Measurements from ENCODE around the gene ADCY3. TPM values are rescaled to one million over a fixed set of nuclear protein-coding genes. Genes with fewer than 3 reads are reported as not detected.

ADCY3 gene
- total RNA-seq (2014; rRNA removed; shearing (Covaris generic)) (42.9 and 47.4 TPM in 2 replicates), polyA plus RNA-seq (2016; fragmentation: Nextera tagmentation; extraction: Ambion mirVana) (9.1 and 11.6 TPM in 2 replicates)

DNA sequence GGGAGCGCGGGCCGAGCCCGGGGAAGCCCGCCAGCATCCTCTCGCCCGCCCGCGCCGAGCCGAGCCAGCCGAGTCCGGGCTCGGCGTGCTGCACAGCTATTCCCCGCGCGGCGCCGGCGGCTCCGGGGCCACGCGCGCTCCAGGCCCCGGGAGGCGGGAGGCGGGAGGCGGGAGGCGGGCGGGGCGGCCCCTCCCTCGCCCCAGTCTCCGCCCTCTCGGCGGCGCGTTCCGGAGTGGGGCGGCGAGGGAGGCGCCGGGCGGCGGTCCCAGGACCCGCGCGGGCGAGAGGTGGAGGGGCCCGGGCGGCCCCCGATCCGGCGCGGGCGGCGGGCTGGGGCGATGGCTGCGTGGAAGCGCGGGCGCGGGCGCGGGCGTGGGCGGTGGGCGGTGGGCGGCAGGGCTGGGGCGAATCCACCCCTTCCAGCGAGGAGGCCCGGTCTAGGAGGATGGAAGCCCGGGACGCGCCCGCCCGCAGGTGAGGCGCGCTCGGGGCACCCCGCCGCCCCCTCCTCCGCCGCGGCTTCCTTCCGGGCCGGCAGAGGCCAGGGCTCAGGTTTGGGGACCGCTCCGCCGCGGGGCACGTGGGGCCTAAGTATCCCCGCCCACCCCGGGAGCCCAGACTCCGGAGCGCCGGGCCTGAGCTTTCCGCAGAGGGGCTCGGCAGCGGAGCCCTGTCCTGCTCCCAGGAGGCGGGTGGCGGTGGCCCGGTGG, at the start of gene ADCY3:
Gene ADCY3 (minus strand): TSS at position 140 of the 711 bp plus-strand sequence. CDS start 1,250 bp downstream, outside the sequence.
- in situ Hi-C loops (cut with MboI): no loop called here
- no peaks in the 10 kb centered on the region for H3K9me3 ChIP-seq (ENCODE audit: low read depth)
- no peaks in the 10 kb centered on the region for H3K36me3 ChIP-seq (ENCODE audit: low read depth)
- DNase-seq: peak; percentile 78
- H3K79me2 ChIP-seq (ENCODE audit: insufficient read depth): peaks cover 21% of the 10 kb centered on the region
- TF ChIP-seq EZH2phosphoT487 (IDR thresholded peaks at IDR 0.05; ENCODE audit: insufficient read depth, low read depth): no peak
- TF ChIP-seq EZH2 (IDR thresholded peaks at IDR 0.05; ENCODE audit: insufficient read depth, poor library complexity, severe bottlenecking): no peak
- peak within 1 kb of the TSS; percentile 84 for H3K9ac ChIP-seq
- H3K27ac ChIP-seq: no peak within 1 kb of the TSS
- peak within 1 kb of the TSS; percentile 82 for H3K4me2 ChIP-seq (ENCODE audit: unreplicated experiment)
- peaks cover 6% of the 10 kb centered on the region; the same call in 1 of the 2 replicates for H3K4me1 ChIP-seq (ENCODE audit: insufficient read depth)
- no peaks in the 10 kb centered on the region for H4K20me1 ChIP-seq (ENCODE audit: insufficient read depth)
- 0 out of 2 replicates have a peak, but pooled peaks cover 5% of the 10 kb centered on the region for H3F3A ChIP-seq (ENCODE audit: insufficient read depth)
- 1 to 7% methylated on average over 10 to 71 of the region's 103 CpGs for WGBS, 2 experiments (ENCODE audit: low coverage in 1 of 2, low lambda C conversion rate in 2 of 2, missing lambda C conversion rate in 2 of 2)
- H3K4me3 ChIP-seq: peak within 1 kb of the TSS; percentile 80
- H3K27me3 ChIP-seq (replicated peaks; ENCODE audit: insufficient read depth): no peaks in the 10 kb centered on the region
- no peaks in the 10 kb centered on the region for H3K9me2 ChIP-seq (ENCODE audit: insufficient read depth)
- peak within 1 kb of the TSS; percentile 94 for H2AFZ ChIP-seq

GRCh38 chr2:24969784-24970183, 49.7 kb upstream of the ADCY3 start:
- 0 out of 2 replicates have a peak, but pooled peaks cover 13% of the 10 kb centered on the region for H3K36me3 ChIP-seq (ENCODE audit: low read depth)
- in situ Hi-C loops (cut with MboI): loop anchor here (25.0 kb wide), 1 partner anchor 557 kb away; no protein-coding TSS in a partner anchor

GRCh38 chr2:24961903-24962302, 41.9 kb upstream of the ADCY3 start:
- no peak overlapping the region for H3K9ac ChIP-seq
- H3K27ac ChIP-seq: no peak overlapping the region
- no peak overlapping the region for H2AFZ ChIP-seq
- peaks cover 32% of the 10 kb centered on the region; the same call in 1 of the 2 replicates for H3K36me3 ChIP-seq (ENCODE audit: low read depth)
- H3F3A ChIP-seq (ENCODE audit: insufficient read depth): no peaks in the 10 kb centered on the region
- no peak for DNase-seq
- H3K79me2 ChIP-seq (ENCODE audit: insufficient read depth): no peaks in the 10 kb centered on the region
- no peaks in the 10 kb centered on the region for H3K9me2 ChIP-seq (ENCODE audit: insufficient read depth)
- no peaks in the 10 kb centered on the region for H3K4me1 ChIP-seq (ENCODE audit: insufficient read depth)
- H3K4me3 ChIP-seq: no peak overlapping the region
- H3K27me3 ChIP-seq (replicated peaks; ENCODE audit: insufficient read depth): no peaks in the 10 kb centered on the region
- in situ Hi-C loops (cut with MboI): loop anchor here (25.0 kb wide), 1 partner anchor 550 kb away; no protein-coding TSS in a partner anchor
- no peaks in the 10 kb centered on the region for H4K20me1 ChIP-seq (ENCODE audit: insufficient read depth)
- H3K9me3 ChIP-seq (ENCODE audit: low read depth): no peaks in the 10 kb centered on the region
- no peak overlapping the region for H3K4me2 ChIP-seq (ENCODE audit: unreplicated experiment)
- 96 to 100% methylated on average over 1 of the region's 1 CpG for WGBS, 2 experiments (ENCODE audit: low coverage in 1 of 2, low lambda C conversion rate in 2 of 2, missing lambda C conversion rate in 2 of 2)
- TF ChIP-seq EZH2 (IDR thresholded peaks at IDR 0.05; ENCODE audit: insufficient read depth, poor library complexity, severe bottlenecking) (no peak), EZH2phosphoT487 (IDR thresholded peaks at IDR 0.05; ENCODE audit: insufficient read depth, low read depth) (no peak)

More at GRCh38 chr2:24969784-24970183, 49.7 kb upstream of the ADCY3 start:
- Histone ChIP-seq H3K9ac (no peak overlapping the region), H3K9me3 (ENCODE audit: low read depth) (no peaks in the 10 kb centered on the region), H3K27me3 (replicated peaks; ENCODE audit: insufficient read depth) (no peaks in the 10 kb centered on the region), H2AFZ (no peak overlapping the region), H3K4me3 (no peak overlapping the region), H3K4me1 (ENCODE audit: insufficient read depth) (peaks cover 7% of the 10 kb centered on the region; the same call in 1 of the 2 replicates), H3K9me2 (ENCODE audit: insufficient read depth) (no peaks in the 10 kb centered on the region), H3K4me2 (ENCODE audit: unreplicated experiment) (no peak overlapping the region), H3F3A (ENCODE audit: insufficient read depth) (peaks cover 9% of the 10 kb centered on the region; the same call in 1 of the 2 replicates), H4K20me1 (ENCODE audit: insufficient read depth) (no peaks in the 10 kb centered on the region), H3K27ac (no peak overlapping the region), H3K79me2 (ENCODE audit: insufficient read depth) (peaks cover 49% of the 10 kb centered on the region)
- DNase-seq: peak; percentile 26
- TF ChIP-seq EZH2 (IDR thresholded peaks at IDR 0.05; ENCODE audit: insufficient read depth, poor library complexity, severe bottlenecking): no peak
- no peak for TF ChIP-seq EZH2phosphoT487 (IDR thresholded peaks at IDR 0.05; ENCODE audit: insufficient read depth, low read depth)
- 42 to 62% methylated on average over 1 of the region's 1 CpG for WGBS, 2 experiments (ENCODE audit: low coverage in 1 of 2, low lambda C conversion rate in 2 of 2, missing lambda C conversion rate in 2 of 2)

DNA sequence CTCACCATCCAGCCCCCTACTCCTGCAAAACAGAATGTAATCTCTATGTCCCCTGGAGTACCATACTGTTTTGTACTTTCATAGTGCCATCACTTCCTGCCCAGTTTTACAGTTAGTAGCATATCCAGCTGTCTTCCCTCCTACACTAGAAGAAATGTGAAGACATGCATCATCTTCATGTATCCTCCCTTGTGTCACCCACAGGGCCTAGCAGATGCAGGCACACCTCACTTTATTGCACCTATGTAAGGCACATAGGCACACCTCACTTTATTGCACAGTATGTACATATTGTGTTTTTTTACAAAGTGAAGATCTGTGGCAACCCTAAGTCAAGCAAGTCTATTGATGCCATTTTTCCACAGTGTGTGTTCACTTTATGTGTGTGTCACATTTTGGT, 39.7 kb upstream of the ADCY3 start:
- Histone ChIP-seq H3K27ac (no peak overlapping the region), H3K36me3 (ENCODE audit: low read depth) (peaks cover 41% of the 10 kb centered on the region), H3K79me2 (ENCODE audit: insufficient read depth) (no peaks in the 10 kb centered on the region), H3K9ac (no peak overlapping the region), H3K4me2 (ENCODE audit: unreplicated experiment) (no peak overlapping the region), H3F3A (ENCODE audit: insufficient read depth) (no peaks in the 10 kb centered on the region), H3K4me3 (no peak overlapping the region), H3K9me3 (ENCODE audit: low read depth) (no peaks in the 10 kb centered on the region), H3K27me3 (replicated peaks; ENCODE audit: insufficient read depth) (no peaks in the 10 kb centered on the region), H2AFZ (no peak overlapping the region), H4K20me1 (ENCODE audit: insufficient read depth) (no peaks in the 10 kb centered on the region), H3K4me1 (ENCODE audit: insufficient read depth) (no peaks in the 10 kb centered on the region), H3K9me2 (ENCODE audit: insufficient read depth) (no peaks in the 10 kb centered on the region)
- DNase-seq: no peak
- no peak for TF ChIP-seq EZH2phosphoT487 (IDR thresholded peaks at IDR 0.05; ENCODE audit: insufficient read depth, low read depth)
- no peak for TF ChIP-seq EZH2 (IDR thresholded peaks at IDR 0.05; ENCODE audit: insufficient read depth, poor library complexity, severe bottlenecking)
- in situ Hi-C loops (cut with MboI): loop anchor here (25.0 kb wide), 1 partner anchor 547 kb away; no protein-coding TSS in a partner anchor

Measured in GM23248 (cell line).